HEK293T (cell line): ENCODE data around the gene PID1.

Source experiments
- CTCF ChIA-PET: fragments of 350-600 bp; formaldehyde crosslinking; extraction: SDS; loops from one replicate; lab custom pipeline; 2021; ENCODE audit warnings: antibody characterized with exemption, inconsistent platforms; lab: Yijun Ruan, JAX
- POLR2A ChIA-PET: fragments of 350-600 bp; formaldehyde crosslinking; extraction: SDS; loops from one replicate; lab custom pipeline; 2020; ENCODE audit warnings: antibody characterized with exemption, inconsistent platforms; lab: Yijun Ruan, JAX
- DNase-seq: peaks from one replicate; pipeline ENCODE4 v3.0.0; 2012; ENCODE audit warnings: mixed read lengths; ENCODE audit errors: extremely low spot score
- ARNT ChIP-seq: fragments of 450-650 bp; IDR thresholded peaks from 2 replicates; pipeline ENCODE4 v1.6.1; 2017; ENCODE audit warnings: mild to moderate bottlenecking
- BHLHE40 ChIP-seq: fragments of 450-650 bp; IDR thresholded peaks from 2 replicates; pipeline ENCODE4 v1.6.1; 2016; ENCODE audit warnings: mild to moderate bottlenecking, moderate library complexity, borderline replicate concordance
- CTBP1 ChIP-seq: fragments of 450-650 bp; IDR thresholded peaks from 2 replicates; pipeline ENCODE4 v1.6.1; 2016; ENCODE audit warnings: borderline replicate concordance
- ELF4 ChIP-seq: fragments of 450-650 bp; IDR thresholded peaks from 2 replicates; pipeline ENCODE4 v1.6.1; 2017; ENCODE audit warnings: antibody characterized with exemption
- FOXA1 ChIP-seq: fragments of 450-650 bp; IDR thresholded peaks from 2 replicates; pipeline ENCODE4 v1.6.1; 2016; ENCODE audit warnings: mild to moderate bottlenecking
- FOXK2 ChIP-seq: fragments of 450-650 bp; IDR thresholded peaks from 2 replicates; pipeline ENCODE4 v1.6.1; 2016; ENCODE audit warnings: mild to moderate bottlenecking
- FOXM1 ChIP-seq: fragments of 450-650 bp; IDR thresholded peaks from 2 replicates; pipeline ENCODE4 v1.6.1; 2017; ENCODE audit warnings: mild to moderate bottlenecking, borderline replicate concordance
- HDGF ChIP-seq: fragments of 450-650 bp; IDR thresholded peaks from 2 replicates; pipeline ENCODE4 v1.6.1; 2017; ENCODE audit warnings: antibody characterized with exemption, borderline replicate concordance
- L3MBTL2 ChIP-seq: fragments of 450-650 bp; conservative IDR thresholded peaks from 2 replicates; pipeline ENCODE4 v1.6.1; 2016; ENCODE audit warnings: mild to moderate bottlenecking
- LEF1 ChIP-seq: fragments of 450-650 bp; IDR thresholded peaks from 2 replicates; pipeline ENCODE4 v1.6.1; 2017; ENCODE audit warnings: mild to moderate bottlenecking, borderline replicate concordance
- NFRKB ChIP-seq: fragments of 450-650 bp; IDR thresholded peaks from 2 replicates; pipeline ENCODE4 v1.6.1; 2016; ENCODE audit warnings: mild to moderate bottlenecking, moderate library complexity
- PKNOX1 ChIP-seq: fragments of 450-650 bp; IDR thresholded peaks from 2 replicates; pipeline ENCODE4 v1.6.1; 2016
- SP1 ChIP-seq: fragments of 450-650 bp; IDR thresholded peaks from 2 replicates; pipeline ENCODE4 v1.6.1; 2017
- SUZ12 ChIP-seq: fragments of 450-650 bp; IDR thresholded peaks from 2 replicates; pipeline ENCODE4 v1.6.1; 2016; ENCODE audit warnings: mild to moderate bottlenecking
- TARDBP ChIP-seq: fragments of 450-650 bp; IDR thresholded peaks from 2 replicates; pipeline ENCODE4 v1.6.1; 2016
- ZNF384 ChIP-seq: fragments of 450-650 bp; IDR thresholded peaks from 2 replicates; pipeline ENCODE4 v1.6.1; 2016

PID1 gene

GRCh38 chr2:229041691-229042090 is 229.4 kb downstream of the PID1 start:
- TF ChIP-seq FOXA1: no peak
- TF ChIP-seq TARDBP: no peak
- TF ChIP-seq PKNOX1: no peak
- no peak for TF ChIP-seq SP1
- ChIA-PET CTCF (no interaction called here), POLR2A (no interaction called here)
- no peak for DNase-seq

- ChIA-PET POLR2A (no interaction called here), CTCF (no interaction called here)
- TF ChIP-seq PKNOX1: no peak
- no peak for TF ChIP-seq SUZ12
- no peak for TF ChIP-seq ZNF384
- TF ChIP-seq BHLHE40: no peak
- no peak for DNase-seq
Observed at GRCh38 chr2:229037621-229038020, 233.5 kb downstream of the PID1 start.

- DNase-seq: no peak
- CTCF ChIA-PET: no interaction called here
- TF ChIP-seq FOXK2 (no peak), ARNT (no peak), PKNOX1 (no peak), CTBP1 (no peak), SP1 (no peak), L3MBTL2 (no peak), FOXM1 (no peak), ELF4 (no peak), FOXA1 (no peak), BHLHE40 (no peak)
- POLR2A ChIA-PET: no interaction called here
Observed at GRCh38 chr2:229033816-229034215, 237.3 kb downstream of the PID1 start.

- no peak for DNase-seq
- CTCF ChIA-PET: no interaction called here
- TF ChIP-seq FOXM1 (no peak), HDGF (no peak), ARNT (no peak), BHLHE40 (no peak), FOXA1 (no peak), SUZ12 (no peak), FOXK2 (no peak), PKNOX1 (no peak), NFRKB (no peak), ZNF384 (no peak), CTBP1 (no peak), LEF1 (no peak), L3MBTL2 (no peak)
- POLR2A ChIA-PET: no interaction called here
Observed at GRCh38 chr2:229032608-229033234, 238.4 kb downstream of the PID1 start.

- CTCF ChIA-PET: no interaction called here
- POLR2A ChIA-PET: no interaction called here
- DNase-seq: no peak
- TF ChIP-seq ARNT (no peak), PKNOX1 (no peak), CTBP1 (no peak), FOXK2 (no peak), NFRKB (no peak), ZNF384 (no peak), FOXA1 (no peak), SP1 (no peak), FOXM1 (no peak), ELF4 (no peak), TARDBP (no peak), BHLHE40 (no peak), HDGF (no peak)
Observed at GRCh38 chr2:229027353-229028105, 243.6 kb downstream of the PID1 start.

GRCh38 chr2:229025653-229026052 is 245.4 kb downstream of the PID1 start:
- CTCF ChIA-PET: no interaction called here
- TF ChIP-seq ARNT: no peak
- DNase-seq: no peak
- POLR2A ChIA-PET: no interaction called here
